HG03159 (cell line): ENCODE measurements around the gene DLAT.
"Not testable (repeated sequence)": the region's sequence is repeated elsewhere in the genome, so short reads cannot be mapped to it uniquely, and the experiment has no call there.

Experiments
- ATAC-seq: cut with Tn5 transposase; IDR thresholded peaks from one replicate; pipeline ENCODE4 v1.9.1; 2021; ENCODE audit warnings: mild to moderate bottlenecking, moderate library complexity; ENCODE audit not compliant: unreplicated experiment

The DLAT gene

GRCh38 chr11:112004389-112004788 is 20.8 kb upstream of the DLAT start:
- peak; percentile 91 for ATAC-seq

DNA sequence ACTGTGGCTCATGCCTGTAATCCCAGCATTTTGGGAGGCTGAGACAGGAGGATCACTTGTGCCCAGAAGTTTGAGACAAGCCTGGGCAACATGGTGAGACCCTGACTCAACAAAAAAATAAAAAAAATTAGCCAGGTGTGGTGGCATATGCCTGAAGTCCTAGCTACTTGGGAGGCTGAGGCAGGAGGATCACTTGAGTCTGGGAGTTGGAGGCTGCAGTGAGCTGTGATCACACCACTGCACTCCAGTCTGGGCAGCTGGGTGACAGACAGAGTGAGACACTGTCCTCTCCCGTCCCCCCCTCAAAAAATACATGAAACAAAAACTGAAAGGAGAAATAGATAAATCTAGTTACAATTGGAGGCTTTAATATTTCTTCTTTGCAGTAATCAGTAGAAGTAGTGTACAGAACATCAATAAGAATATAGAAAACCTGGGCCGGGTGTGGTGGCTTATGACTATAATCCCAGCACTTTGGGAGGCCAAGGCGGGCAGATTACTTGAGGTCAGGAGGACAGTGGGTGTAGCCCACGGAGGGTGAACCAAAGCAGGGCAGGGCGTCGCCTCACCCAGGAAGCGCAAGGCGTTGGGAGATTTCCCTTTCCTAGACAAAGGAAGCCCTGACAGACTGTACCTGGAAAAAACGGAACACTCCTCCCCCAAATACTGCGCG is 19.6 kb upstream of the DLAT start:
- no peak for ATAC-seq

DNA sequence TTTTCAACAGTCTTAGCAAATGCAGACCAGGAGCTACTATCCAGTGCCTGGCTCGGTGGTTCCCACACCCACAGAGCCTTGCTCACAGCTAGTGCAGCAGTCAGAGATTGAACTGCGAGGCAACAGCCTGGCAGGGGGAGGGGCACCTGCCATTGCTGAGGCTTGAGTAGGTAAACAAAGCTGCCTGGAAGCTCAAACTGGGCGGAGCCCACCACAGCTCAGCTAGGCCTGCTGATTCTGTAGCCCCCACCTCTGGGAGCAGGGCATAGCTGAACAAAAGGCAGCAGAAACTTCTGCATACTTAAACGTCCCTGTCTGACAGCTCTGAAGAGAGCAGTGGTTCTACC is 19.1 kb upstream of the DLAT start:
- ATAC-seq, result not testable (repeated sequence)

DNA sequence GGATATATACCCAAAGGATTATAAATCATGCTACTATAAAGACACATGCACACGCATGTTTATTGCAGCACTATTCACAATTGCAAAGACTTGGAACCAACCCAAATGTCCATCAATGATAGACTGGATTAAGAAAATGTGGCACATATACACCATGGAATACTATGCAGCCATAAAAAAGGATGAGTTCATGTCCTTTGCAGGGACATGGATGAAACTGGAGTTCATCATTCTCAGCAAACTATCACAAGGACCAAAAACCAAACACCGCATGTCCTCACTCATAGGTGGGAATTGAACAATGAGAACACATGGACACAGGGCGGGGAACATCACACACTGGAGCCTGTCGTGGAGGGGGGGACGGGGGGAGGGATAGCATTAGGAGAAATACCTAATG is 13.8 kb upstream of the DLAT start:
- not testable (repeated sequence) for ATAC-seq

DNA sequence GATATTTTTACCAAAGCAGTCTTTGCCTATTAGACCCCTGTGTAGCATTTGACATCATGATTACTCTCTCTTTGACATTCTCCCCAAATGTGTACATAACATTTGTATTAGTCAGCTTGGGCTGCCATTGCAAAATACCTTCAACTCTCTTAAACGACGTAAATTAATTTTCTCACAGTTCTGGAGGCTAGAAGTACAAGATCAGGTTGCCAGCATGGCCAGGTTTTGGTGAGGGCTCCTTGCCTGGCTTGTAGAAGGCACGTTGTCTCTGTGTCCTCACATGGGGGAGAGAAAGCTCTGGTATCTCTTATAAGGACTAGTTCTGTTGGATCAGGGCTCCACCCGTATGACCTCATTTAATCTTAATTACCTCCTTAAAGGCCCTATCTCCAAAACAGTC is 12.3 kb upstream of the DLAT start:
- ATAC-seq, result no peak

GRCh38 chr11:112013497-112014164 is 11.6 kb upstream of the DLAT start:
- no peak for ATAC-seq

GRCh38 chr11:112016088-112016764 is 9.0 kb upstream of the DLAT start:
- peak; percentile 81 for ATAC-seq

- ATAC-seq, result peak; percentile 50
These were observed 8.3 kb upstream of the DLAT start for GRCh38 chr11:112016765-112017376.

GRCh38 chr11:112017538-112017937 is 7.7 kb upstream of the DLAT start:
- ATAC-seq, result no peak

DNA sequence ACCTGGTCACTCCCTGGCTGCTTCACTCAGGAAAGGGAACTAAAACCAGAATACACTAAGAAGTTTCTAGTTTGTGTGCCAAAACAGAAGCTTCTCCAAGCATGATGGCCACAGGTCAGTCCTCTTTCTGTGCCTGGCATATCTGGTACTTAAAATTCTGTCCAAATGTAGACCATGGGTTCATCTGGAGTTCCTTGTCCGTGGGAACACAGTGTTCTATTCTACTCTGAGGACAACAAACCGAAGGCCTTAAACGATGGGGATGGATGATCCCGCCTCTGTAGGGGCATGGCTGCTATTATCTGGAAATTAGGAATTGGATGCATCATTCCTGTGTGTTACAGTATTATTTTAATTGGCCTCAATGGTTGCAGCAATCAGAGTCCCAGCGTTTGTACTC is 6.1 kb upstream of the DLAT start:
- no peak for ATAC-seq

DNA sequence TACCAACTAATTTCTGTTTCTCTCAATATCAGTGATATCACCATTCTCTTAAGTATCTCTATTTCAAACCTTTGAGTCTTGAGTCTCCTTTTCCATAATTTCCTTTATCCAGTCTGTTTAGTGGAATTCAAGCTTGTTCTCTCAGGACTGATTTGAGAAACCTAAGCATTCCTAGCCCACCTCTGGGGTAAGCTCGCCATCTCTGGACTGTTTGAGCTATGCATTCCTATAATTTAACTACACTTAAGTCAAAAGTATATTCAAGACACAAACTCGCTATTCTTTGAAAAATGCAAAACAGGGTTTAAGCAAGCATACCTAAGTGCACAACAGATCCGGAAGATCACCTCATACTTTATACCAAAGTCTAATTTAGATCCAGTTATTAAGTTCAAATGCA is 2.1 kb upstream of the DLAT start:
- ATAC-seq, result no peak

DNA sequence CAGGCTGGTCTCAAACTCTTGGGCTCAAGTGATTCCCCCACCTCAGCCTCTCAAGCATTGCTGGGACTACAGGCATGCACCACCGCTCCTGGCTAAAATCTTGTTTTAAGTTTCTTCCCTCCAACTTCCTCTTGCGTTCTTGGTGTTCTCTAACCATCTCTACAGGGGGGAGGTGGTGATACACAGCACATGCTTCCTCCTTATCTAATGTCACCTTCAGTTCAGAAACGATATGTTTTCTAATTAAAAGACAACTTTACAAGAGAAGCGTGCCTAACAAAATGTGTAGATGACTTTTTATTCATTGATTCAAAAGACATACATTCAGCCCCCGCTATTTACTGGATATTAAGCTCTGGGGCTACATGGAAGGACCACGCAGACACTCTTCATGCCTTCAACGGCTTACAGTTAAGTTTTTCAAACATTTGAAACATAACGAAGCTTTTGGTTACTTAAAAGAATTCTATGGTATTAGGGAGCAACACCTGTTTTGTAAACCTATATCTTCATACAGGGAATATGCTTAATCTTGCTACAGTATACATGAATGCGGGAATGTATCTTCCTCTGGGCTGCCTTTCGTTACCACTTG is 933 bp upstream of the DLAT start:
- ATAC-seq, result peak; percentile 34

DNA sequence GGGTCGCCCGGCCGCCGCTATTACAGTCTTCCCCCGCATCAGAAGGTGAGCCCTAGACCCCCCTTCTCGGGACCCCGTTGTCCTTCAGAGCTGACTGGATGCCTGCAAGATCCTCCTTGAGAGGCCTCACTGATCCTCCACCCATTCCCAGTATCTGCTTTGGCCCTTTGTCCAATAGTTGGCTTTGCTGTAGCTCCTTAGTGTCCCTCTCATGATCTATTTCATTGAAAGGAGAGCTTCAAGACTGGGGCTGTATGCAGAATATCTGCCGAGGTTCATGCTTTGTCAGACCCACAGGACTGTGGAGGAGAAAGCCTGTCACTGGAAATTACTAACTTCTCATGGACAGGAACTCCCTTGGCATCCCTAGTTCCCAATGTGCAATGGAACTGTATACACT is 499 bp downstream of the DLAT start:
- ATAC-seq, result peak; percentile 1

DNA sequence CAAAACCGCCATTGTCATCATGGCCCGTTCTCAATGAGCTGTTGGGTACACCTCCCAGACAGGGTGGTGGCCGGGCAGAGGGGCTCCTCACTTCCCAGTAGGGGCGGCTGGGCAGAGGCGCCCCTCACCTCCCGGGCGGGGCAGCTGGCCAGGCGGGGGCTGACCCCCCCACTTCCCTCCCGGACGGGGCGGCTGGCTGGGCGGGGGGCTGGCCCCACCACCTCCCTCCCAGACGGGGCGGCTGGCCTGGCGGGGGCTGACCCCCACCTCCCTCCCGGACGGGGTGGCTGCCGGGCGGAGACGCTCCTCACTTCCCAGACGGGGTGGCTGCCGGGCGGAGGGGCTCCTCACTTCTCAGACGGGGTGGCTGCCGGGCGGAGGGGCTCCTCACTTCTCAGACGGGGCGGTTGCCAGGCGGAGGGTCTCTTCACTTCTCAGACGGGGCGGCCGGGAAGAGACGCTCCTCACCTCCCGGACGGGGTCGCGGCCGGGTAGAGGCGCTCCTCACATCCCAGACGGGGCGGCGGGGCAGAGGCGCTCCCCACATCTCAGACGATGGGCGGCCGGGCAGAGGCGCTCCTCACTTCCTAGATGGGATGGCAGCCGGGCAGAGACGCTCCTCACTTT is 1.7 kb downstream of the DLAT start:
- not testable (repeated sequence) for ATAC-seq

GRCh38 chr11:112029460-112029859 is 4.3 kb downstream of the DLAT start:
- no peak for ATAC-seq

DNA sequence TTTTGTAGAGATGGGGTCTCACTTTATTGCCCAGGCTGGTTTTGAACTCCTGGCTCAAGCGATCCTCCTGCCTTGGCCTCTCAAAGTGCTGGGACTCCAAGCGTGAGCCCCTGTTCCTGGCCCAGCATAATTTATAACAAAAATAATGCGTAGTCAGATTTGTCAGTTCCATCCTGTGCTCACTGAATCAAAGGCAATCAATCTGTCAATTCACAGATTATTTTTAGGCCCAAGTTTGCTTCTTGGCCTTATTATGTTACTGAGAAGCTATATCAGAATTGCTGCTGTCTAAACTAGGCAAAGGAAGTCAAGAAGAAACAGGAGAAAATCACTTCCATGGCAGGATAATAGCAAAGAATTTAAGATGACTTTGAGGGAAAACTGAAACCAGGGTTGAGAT is 8.7 kb downstream of the DLAT start:
- ATAC-seq, result no peak

GRCh38 chr11:112037527-112037926 is 12.3 kb downstream of the DLAT start:
- no peak for ATAC-seq

DNA sequence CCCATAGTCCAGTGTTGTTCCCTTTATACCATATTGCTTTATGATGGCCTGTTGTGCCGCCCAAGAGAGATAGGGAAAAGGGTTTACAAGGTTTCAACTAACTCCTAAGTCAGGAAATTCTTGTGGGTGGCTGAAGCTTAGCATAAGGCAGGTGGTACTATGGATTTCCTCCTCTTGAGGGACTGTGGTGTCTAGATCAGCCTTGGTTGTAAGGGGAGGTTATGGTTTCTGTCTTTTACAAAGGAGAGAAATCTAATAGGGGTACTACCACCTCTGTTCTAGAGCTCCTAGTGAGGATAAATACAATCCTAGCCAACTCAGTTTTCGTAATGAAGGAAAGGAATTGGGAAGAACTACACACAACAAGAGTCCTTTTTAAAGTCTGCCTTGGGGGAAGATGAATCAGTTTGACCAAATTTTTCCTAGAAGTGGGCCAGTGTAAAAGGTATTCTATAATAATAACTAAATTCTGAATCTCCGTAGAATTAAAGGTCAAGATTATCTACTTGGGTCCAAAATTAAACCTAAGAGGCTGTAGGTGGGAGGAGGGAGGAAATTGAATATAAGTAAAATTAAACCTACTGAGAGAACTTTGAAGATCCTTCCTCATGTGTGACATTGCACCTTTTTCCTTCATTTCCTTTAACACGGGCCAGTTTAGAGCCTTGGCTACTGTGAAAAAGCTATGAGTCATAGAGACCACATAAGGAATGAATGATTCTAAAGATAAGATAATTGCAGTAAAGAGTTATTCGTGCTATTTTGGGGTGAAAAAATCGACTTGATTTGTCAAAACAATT is 17.2 kb downstream of the DLAT start:
- no peak for ATAC-seq

- no peak for ATAC-seq
These were observed 17.7 kb downstream of the DLAT start for GRCh38 chr11:112042961-112043304.

DNA sequence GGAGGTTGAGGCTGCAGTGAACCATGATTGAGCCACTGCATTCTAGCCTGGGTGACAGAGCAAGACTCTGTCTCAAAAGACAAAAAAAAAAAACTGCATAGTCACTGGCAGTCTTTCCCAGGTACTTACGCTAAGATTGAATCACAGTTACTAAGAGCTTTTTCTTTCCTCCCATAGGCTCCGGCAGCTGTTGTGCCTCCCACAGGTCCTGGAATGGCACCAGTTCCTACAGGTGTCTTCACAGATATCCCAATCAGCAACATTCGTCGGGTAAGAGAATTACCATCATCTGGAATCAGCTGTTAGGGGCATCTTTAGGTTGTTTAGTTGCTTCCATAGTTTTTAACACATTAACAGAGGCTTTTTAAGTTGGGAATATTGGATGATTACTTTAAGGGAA is 19.8 kb downstream of the DLAT start:
- no peak for ATAC-seq
